HUES48 (cell line): Measurements from ENCODE around the gene RAB18.

ENCODE experiments used
- H3K27ac ChIP-seq: one replicate; pipeline ENCODE4 v1.7.0; 2013; ENCODE audit warnings: low read depth, low read length, inconsistent platforms
- H3K27me3 ChIP-seq: 2 replicates; pipeline ENCODE4 v1.6.1; 2013; ENCODE audit warnings: mild to moderate bottlenecking, low read length; ENCODE audit not compliant: control insufficient read depth, insufficient read depth
- H3K36me3 ChIP-seq: 2 replicates; pipeline ENCODE4 v1.6.1; 2013; ENCODE audit warnings: low read length; ENCODE audit not compliant: control insufficient read depth, insufficient read depth
- H3K4me1 ChIP-seq: 2 replicates; pipeline ENCODE4 v1.6.1; 2013; ENCODE audit warnings: mild to moderate bottlenecking, low read length; ENCODE audit not compliant: control insufficient read depth, insufficient read depth
- H3K4me3 ChIP-seq: 2 replicates; pipeline ENCODE4 v1.5.1; 2013; ENCODE audit warnings: mild to moderate bottlenecking, low read depth, low read length
- H3K9ac ChIP-seq: 2 replicates; pipeline ENCODE4 v1.6.1; 2013; ENCODE audit warnings: mild to moderate bottlenecking, low read depth, low read length, moderate library complexity
- H3K9me3 ChIP-seq: 2 replicates; pipeline ENCODE4 v1.6.1; 2013; ENCODE audit warnings: low read length; ENCODE audit not compliant: control insufficient read depth, insufficient read depth

Gene RAB18

GRCh38 chr10:27578316-27578715 lies 74.2 kb downstream of the RAB18 start:
- Histone ChIP-seq H3K27ac (no peak overlapping the region), H3K9ac (no peak overlapping the region), H3K9me3 (no peaks in the 10 kb centered on the region), H3K4me3 (no peak overlapping the region), H3K4me1 (no peaks in the 10 kb centered on the region), H3K36me3 (no peaks in the 10 kb centered on the region), H3K27me3 (no peaks in the 10 kb centered on the region)

DNA sequence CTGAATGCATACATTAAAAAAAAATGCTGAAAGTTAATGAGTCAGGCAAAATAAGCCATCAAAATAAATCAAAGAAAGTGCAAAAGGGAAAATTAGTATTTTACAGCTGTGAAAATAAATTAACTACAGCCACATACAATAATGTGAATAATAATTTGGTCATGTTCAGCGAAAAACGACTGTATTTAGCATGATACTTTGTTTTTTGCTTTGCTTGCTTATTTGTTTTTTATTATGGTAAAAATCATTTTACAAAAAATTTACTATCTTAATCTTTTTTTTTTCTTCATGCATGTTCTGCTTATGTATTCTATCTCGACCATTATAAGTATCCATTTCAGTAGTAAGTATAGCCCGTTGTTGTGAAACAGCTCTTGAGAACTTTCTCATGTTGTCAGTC lies 77.1 kb downstream of the RAB18 start:
- no peak overlapping the region for H3K4me3 ChIP-seq
- no peaks in the 10 kb centered on the region for H3K27me3 ChIP-seq
- no peaks in the 10 kb centered on the region for H3K9me3 ChIP-seq
- no peak overlapping the region for H3K9ac ChIP-seq
- H3K36me3 ChIP-seq: no peaks in the 10 kb centered on the region
- H3K4me1 ChIP-seq: no peaks in the 10 kb centered on the region
- no peak overlapping the region for H3K27ac ChIP-seq

GRCh38 chr10:27584302-27584701 lies 80.2 kb downstream of the RAB18 start:
- H3K4me1 ChIP-seq: no peaks in the 10 kb centered on the region
- no peak overlapping the region for H3K4me3 ChIP-seq
- H3K36me3 ChIP-seq: no peaks in the 10 kb centered on the region
- no peak overlapping the region for H3K9ac ChIP-seq
- no peak overlapping the region for H3K27ac ChIP-seq
- H3K9me3 ChIP-seq: no peaks in the 10 kb centered on the region
- H3K27me3 ChIP-seq: no peaks in the 10 kb centered on the region
